OCI-LY7 (cell line): ENCODE measurements around the gene KRTAP4-3. TPM values are rescaled to one million over a fixed set of nuclear protein-coding genes. Genes with fewer than 3 reads are reported as not detected.
A peak's percentile ranks its signal among the peaks of the same experiment; 100 is the strongest.

Experiments
- BruUV-seq: library from RNA; stranded (reverse); fragments of 400-500 nt; replicated peaks from 2 replicates; lab custom pipeline; 2021; lab: Mats Ljungman, UMichigan
- CTCF ChIA-PET: fragments of 300-600 bp; sonication (Branson Sonifier 250); formaldehyde crosslinking; loops from one replicate; lab custom pipeline; 2022; ENCODE audit warnings: antibody characterized with exemption; ENCODE audit not compliant: unreplicated experiment; lab: Charles Lee
- POLR2A ChIA-PET: fragments of 300-600 bp; sonication (Branson Sonifier 250); formaldehyde crosslinking; loops from one replicate; lab custom pipeline; 2022; ENCODE audit warnings: antibody characterized with exemption; lab: Charles Lee
- DNase-seq: peaks from one replicate; pipeline ENCODE4 v3.0.0-alpha.2; 2015; ENCODE audit warnings: low spot score
- H2AFZ ChIP-seq: fragments of 200-600 bp; sonication (generic), shearing (Covaris generic); 2 replicates; pipeline ENCODE4 v1.6.1; 2014; ENCODE audit warnings: mild to moderate bottlenecking, antibody characterized with exemption, low read length, moderate library complexity
- H3K27ac ChIP-seq: fragments of 200-600 bp; sonication (generic); 2 replicates; pipeline ENCODE4 v1.5.1; 2014; ENCODE audit warnings: mixed run types, low read depth, mild to moderate bottlenecking, moderate library complexity, low read length, inconsistent platforms; ENCODE audit not compliant: poor library complexity, severe bottlenecking
- H3K36me3 ChIP-seq: fragments of 200-600 bp; sonication (generic); 2 replicates; pipeline ENCODE4 v1.6.1; 2014; ENCODE audit warnings: mild to moderate bottlenecking, antibody characterized with exemption, low read length, moderate library complexity, mixed read lengths; ENCODE audit not compliant: insufficient read depth
- H3K4me1 ChIP-seq: fragments of 200-600 bp; sonication (generic); 2 replicates; pipeline ENCODE4 v1.5.1; 2014; ENCODE audit warnings: mild to moderate bottlenecking, low read length; ENCODE audit not compliant: insufficient read depth, poor library complexity, severe bottlenecking
- H3K4me2 ChIP-seq: fragments of 200-600 bp; sonication (generic); 2 replicates; pipeline ENCODE4 v1.6.1; 2014; ENCODE audit warnings: mild to moderate bottlenecking, low read length
- H3K4me3 ChIP-seq: fragments of 200-600 bp; sonication (generic); 2 replicates; pipeline ENCODE4 v1.5.1; 2014; ENCODE audit warnings: mild to moderate bottlenecking, low read depth, low read length; ENCODE audit not compliant: poor library complexity, severe bottlenecking
- H3K79me2 ChIP-seq: fragments of 200-600 bp; sonication (generic); 2 replicates; pipeline ENCODE4 v1.6.1; 2016; ENCODE audit warnings: low read depth, mild to moderate bottlenecking, low read length, moderate library complexity, mixed read lengths; ENCODE audit not compliant: insufficient read depth
- H3K9me2 ChIP-seq: fragments of 200-600 bp; sonication (generic); 2 replicates; pipeline ENCODE4 v1.6.1; 2016; ENCODE audit warnings: mild to moderate bottlenecking, low read length, mixed read lengths; ENCODE audit not compliant: insufficient read depth
- H3K9me3 ChIP-seq: fragments of 200-600 bp; sonication (generic); 2 replicates; pipeline ENCODE4 v1.6.1; 2014; ENCODE audit warnings: mild to moderate bottlenecking, mixed run types, low read length, mixed read lengths
- H4K20me1 ChIP-seq: fragments of 200-600 bp; sonication (generic); 2 replicates; pipeline ENCODE4 v1.6.1; 2014; ENCODE audit warnings: mild to moderate bottlenecking, antibody characterized with exemption, low read length, moderate library complexity, mixed read lengths; ENCODE audit not compliant: insufficient read depth
- CTCF ChIP-seq: fragments of 200-600 bp; sonication (generic); conservative IDR thresholded peaks from 2 replicates; pipeline ENCODE4 v1.5.1; 2014; ENCODE audit warnings: mild to moderate bottlenecking, antibody characterized with exemption, low read length, moderate library complexity, mixed read lengths
- EZH2phosphoT487 ChIP-seq: fragments of 200-600 bp; sonication (generic); IDR thresholded peaks from 2 replicates; pipeline ENCODE4 v1.6.1; 2018; ENCODE audit warnings: low read depth, borderline replicate concordance, mild to moderate bottlenecking, mixed run types, antibody characterized with exemption, low read length, moderate library complexity, mixed read lengths
- intact Hi-C: fragments of 100-400 bp; cut with micrococcal nuclease; formaldehyde crosslinking; loops from one replicate; pipeline ENCODE4 v1.10.0; 2022; ENCODE audit not compliant: unreplicated experiment
- total RNA-seq, 2 experiments: library from RNA; depleted of rRNA in 1 of 2; stranded (reverse); fragments of >200 nt in 1 of 2; shearing (Covaris generic) in 1 of 2; gene quantifications; 2 replicates each; pipeline ENCODE4 v1.2.3, GENCODE V29; 2014 to 2022

KRTAP4-3 gene
- total RNA-seq, 2 experiments from 2014 or later, result not detected

- no TSS peak for BruUV-seq
- intact Hi-C loops, result no loop called here
- POLR2A ChIA-PET, result no interaction called here
- Histone ChIP-seq H3K36me3 (no peaks in the 10 kb centered on the region), H2AFZ (no peak overlapping the region), H3K4me1 (peaks cover 5% of the 10 kb centered on the region), H3K27ac (no peak overlapping the region), H3K4me3 (no peak overlapping the region), H3K4me2 (no peak overlapping the region), H3K79me2 (no peaks in the 10 kb centered on the region), H4K20me1 (no peaks in the 10 kb centered on the region), H3K9me3 (no peaks in the 10 kb centered on the region), H3K9me2 (no peaks in the 10 kb centered on the region)
- no peak for TF ChIP-seq EZH2phosphoT487
- TF ChIP-seq CTCF, result no peak
- CTCF ChIA-PET, result no interaction called here
- DNase-seq, result peak; percentile 4
Observed at GRCh38 chr17:41176744-41177387, 8.8 kb upstream of the KRTAP4-3 start.

- Histone ChIP-seq H3K36me3 (no peaks in the 10 kb centered on the region), H2AFZ (no peak overlapping the region), H4K20me1 (no peaks in the 10 kb centered on the region), H3K4me2 (no peak overlapping the region), H3K79me2 (no peaks in the 10 kb centered on the region), H3K4me1 (peaks cover 3% of the 10 kb centered on the region), H3K9me2 (no peaks in the 10 kb centered on the region), H3K9me3 (no peaks in the 10 kb centered on the region), H3K27ac (no peak overlapping the region), H3K4me3 (no peak overlapping the region)
- TF ChIP-seq CTCF (no peak), EZH2phosphoT487 (no peak)
- ChIA-PET CTCF (no interaction called here), POLR2A (no interaction called here)
- DNase-seq, result no peak
- intact Hi-C loops, result no loop called here
- BruUV-seq, result no TSS peak
Observed at GRCh38 chr17:41171886-41172285, 3.9 kb upstream of the KRTAP4-3 start.

GRCh38 chr17:41167561-41167960 lies 460 bp downstream of the KRTAP4-3 start:
- no peaks in the 10 kb centered on the region for H4K20me1 ChIP-seq
- H3K4me2 ChIP-seq, result no peak overlapping the region
- H3K9me2 ChIP-seq, result no peaks in the 10 kb centered on the region
- H3K4me1 ChIP-seq, result no peaks in the 10 kb centered on the region
- DNase-seq, result no peak
- TF ChIP-seq CTCF (no peak), EZH2phosphoT487 (no peak)
- H3K4me3 ChIP-seq, result no peak overlapping the region
- no TSS peak for BruUV-seq
- H3K27ac ChIP-seq, result no peak overlapping the region
- no peaks in the 10 kb centered on the region for H3K36me3 ChIP-seq
- H2AFZ ChIP-seq, result no peak overlapping the region
- CTCF ChIA-PET, result no interaction called here
- POLR2A ChIA-PET, result no interaction called here
- no peaks in the 10 kb centered on the region for H3K9me3 ChIP-seq
- intact Hi-C loops, result no loop called here
- H3K79me2 ChIP-seq, result no peaks in the 10 kb centered on the region
